Measurements from ENCODE around the gene SKIDA1.

SKIDA1 gene

DNA sequence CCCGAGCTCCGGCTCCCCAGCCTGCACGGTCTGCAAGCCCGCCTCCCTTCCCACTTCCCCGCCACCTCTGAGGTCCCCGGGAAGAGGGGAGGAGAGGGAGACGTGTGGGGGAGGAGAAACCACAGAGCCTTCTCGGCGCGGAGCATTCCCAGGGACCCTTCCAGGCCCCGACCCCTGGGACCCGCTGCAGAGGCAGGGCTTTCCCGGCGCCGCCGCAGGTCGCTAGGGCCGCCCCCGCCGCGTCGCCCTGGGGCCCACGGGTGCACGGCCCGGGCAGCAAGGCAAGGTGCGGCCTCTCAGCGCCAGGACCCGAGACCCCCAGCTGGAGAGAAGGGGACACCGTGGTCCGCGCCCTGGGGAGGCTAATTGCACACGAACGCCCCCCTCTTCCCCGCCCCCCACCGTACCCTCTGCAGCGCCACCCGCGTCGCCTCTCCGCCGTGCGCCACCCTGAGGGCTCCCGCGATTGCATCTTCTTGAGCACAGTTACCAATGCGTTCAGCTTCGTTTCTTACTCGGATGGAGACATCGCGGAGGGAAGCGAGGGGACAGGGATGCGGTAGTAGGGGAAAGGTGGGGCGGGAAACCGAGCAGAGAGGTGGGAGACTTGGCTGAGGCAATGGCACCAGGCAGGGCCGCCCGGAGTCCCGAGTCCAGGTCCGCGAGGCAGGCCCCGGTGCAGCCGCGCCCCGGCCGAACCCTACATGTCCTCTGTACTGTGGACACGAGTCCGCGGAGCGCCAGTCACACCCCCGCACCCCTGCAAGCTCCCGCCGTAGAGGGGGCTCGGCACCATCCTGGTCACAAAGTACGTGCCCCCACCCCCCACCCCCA, 28.9 kb downstream of the SKIDA1 start (continued):
- TF ChIP-seq, protein P1, sequence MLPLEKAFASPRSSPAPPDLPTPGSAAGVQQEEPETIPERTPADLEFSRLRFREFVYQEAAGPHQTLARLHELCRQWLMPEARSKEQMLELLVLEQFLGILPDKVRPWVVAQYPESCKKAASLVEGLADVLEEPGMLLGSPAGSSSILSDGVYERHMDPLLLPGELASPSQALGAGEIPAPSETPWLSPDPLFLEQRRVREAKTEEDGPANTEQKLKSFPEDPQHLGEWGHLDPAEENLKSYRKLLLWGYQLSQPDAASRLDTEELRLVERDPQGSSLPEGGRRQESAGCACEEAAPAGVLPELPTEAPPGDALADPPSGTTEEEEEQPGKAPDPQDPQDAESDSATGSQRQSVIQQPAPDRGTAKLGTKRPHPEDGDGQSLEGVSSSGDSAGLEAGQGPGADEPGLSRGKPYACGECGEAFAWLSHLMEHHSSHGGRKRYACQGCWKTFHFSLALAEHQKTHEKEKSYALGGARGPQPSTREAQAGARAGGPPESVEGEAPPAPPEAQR (tag by site-specific recombination; IDR thresholded peaks at IDR 0.05): no peak
- TF ChIP-seq ZFP69B (tag by site-specific recombination; IDR thresholded peaks at IDR 0.05) (peak; percentile 53), ZBTB1 (tag by site-specific recombination; IDR thresholded peaks at IDR 0.05) (0 out of 2 replicates have a peak, but pooled peaks have one; percentile 18), PATZ1 (tag by site-specific recombination; IDR thresholded peaks at IDR 0.05) (no peak), KLF8 (tag by site-specific recombination; IDR thresholded peaks at IDR 0.05) (no peak), ZNF335 (tag by site-specific recombination; conservative IDR thresholded peaks at IDR 0.05) (no peak; the same call in none of the 2 replicates), ZNF398 (tag by site-specific recombination; IDR thresholded peaks at IDR 0.05) (peak; percentile 56), MEIS1 (CRISPR knock-in tag; IDR thresholded peaks at IDR 0.05; ENCODE audit: borderline replicate concordance) (no peak), ZNF518A (tag by site-specific recombination; conservative IDR thresholded peaks at IDR 0.05; ENCODE audit: low read depth) (no peak), ZNF48 (tag by site-specific recombination; IDR thresholded peaks at IDR 0.05) (no peak), ZNF792 (tag by site-specific recombination; IDR thresholded peaks at IDR 0.05) (peak; percentile 77; the same call in 1 of the 2 replicates), ZBTB8A (tag by site-specific recombination; IDR thresholded peaks at IDR 0.05) (no peak), ZNF785 (tag by site-specific recombination; IDR thresholded peaks at IDR 0.05) (no peak), ZBTB48 (tag by site-specific recombination; IDR thresholded peaks at IDR 0.05) (peak; percentile 91), ZSCAN30 (tag by site-specific recombination; IDR thresholded peaks at IDR 0.05) (peak; percentile 55; the same call in 1 of the 2 replicates), ZBTB17 (tag by site-specific recombination; IDR thresholded peaks at IDR 0.05) (0 out of 2 replicates have a peak, but pooled peaks have one; percentile 34)
- TF ChIP-seq, protein P2, sequence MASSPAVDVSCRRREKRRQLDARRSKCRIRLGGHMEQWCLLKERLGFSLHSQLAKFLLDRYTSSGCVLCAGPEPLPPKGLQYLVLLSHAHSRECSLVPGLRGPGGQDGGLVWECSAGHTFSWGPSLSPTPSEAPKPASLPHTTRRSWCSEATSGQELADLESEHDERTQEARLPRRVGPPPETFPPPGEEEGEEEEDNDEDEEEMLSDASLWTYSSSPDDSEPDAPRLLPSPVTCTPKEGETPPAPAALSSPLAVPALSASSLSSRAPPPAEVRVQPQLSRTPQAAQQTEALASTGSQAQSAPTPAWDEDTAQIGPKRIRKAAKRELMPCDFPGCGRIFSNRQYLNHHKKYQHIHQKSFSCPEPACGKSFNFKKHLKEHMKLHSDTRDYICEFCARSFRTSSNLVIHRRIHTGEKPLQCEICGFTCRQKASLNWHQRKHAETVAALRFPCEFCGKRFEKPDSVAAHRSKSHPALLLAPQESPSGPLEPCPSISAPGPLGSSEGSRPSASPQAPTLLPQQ (tag by site-specific recombination; IDR thresholded peaks at IDR 0.05): peak; percentile 87
- TF ChIP-seq, protein P3, sequence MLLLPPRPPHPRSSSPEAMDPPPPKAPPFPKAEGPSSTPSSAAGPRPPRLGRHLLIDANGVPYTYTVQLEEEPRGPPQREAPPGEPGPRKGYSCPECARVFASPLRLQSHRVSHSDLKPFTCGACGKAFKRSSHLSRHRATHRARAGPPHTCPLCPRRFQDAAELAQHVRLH (tag by site-specific recombination; IDR thresholded peaks at IDR 0.05): no peak
- TF ChIP-seq, protein P4, sequence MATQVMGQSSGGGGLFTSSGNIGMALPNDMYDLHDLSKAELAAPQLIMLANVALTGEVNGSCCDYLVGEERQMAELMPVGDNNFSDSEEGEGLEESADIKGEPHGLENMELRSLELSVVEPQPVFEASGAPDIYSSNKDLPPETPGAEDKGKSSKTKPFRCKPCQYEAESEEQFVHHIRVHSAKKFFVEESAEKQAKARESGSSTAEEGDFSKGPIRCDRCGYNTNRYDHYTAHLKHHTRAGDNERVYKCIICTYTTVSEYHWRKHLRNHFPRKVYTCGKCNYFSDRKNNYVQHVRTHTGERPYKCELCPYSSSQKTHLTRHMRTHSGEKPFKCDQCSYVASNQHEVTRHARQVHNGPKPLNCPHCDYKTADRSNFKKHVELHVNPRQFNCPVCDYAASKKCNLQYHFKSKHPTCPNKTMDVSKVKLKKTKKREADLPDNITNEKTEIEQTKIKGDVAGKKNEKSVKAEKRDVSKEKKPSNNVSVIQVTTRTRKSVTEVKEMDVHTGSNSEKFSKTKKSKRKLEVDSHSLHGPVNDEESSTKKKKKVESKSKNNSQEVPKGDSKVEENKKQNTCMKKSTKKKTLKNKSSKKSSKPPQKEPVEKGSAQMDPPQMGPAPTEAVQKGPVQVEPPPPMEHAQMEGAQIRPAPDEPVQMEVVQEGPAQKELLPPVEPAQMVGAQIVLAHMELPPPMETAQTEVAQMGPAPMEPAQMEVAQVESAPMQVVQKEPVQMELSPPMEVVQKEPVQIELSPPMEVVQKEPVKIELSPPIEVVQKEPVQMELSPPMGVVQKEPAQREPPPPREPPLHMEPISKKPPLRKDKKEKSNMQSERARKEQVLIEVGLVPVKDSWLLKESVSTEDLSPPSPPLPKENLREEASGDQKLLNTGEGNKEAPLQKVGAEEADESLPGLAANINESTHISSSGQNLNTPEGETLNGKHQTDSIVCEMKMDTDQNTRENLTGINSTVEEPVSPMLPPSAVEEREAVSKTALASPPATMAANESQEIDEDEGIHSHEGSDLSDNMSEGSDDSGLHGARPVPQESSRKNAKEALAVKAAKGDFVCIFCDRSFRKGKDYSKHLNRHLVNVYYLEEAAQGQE (tag by site-specific recombination; IDR thresholded peaks at IDR 0.05): no peak; the same call in 1 of the 2 replicates
